GM12872 (cell line): ENCODE data around the gene TM9SF2.
A peak's percentile ranks its signal among the peaks of the same experiment; 100 is the strongest.

Experiments
- TF ChIP-seq, protein P1 (sequence below): IDR thresholded peaks from 3 replicates; pipeline ENCODE4 v1.5.1; 2011; ENCODE audit warnings: low read depth, mild to moderate bottlenecking, low read length, moderate library complexity; ENCODE audit not compliant: insufficient read depth

TM9SF2 gene

DNA sequence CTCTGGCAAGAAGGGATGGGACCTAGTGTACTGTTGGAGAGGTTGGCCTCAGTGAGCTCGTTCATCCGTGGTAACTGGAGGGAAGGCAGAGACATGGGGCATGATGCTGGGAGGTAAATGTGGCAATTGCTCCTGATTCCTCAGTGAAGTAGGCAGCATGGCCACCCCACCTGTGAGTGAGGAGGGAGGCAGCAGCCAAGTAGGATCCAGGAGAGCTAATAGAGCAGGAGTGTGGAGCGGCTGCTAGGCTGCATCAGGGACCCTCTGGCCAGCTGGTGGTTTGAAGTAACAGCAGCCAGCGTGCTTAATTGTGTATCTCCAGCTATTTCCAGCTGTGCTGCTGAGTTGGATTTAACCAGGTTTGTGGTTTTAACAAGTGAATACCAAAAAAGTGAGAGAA lies 24.7 kb downstream of the TM9SF2 start:
- TF ChIP-seq, protein P1, sequence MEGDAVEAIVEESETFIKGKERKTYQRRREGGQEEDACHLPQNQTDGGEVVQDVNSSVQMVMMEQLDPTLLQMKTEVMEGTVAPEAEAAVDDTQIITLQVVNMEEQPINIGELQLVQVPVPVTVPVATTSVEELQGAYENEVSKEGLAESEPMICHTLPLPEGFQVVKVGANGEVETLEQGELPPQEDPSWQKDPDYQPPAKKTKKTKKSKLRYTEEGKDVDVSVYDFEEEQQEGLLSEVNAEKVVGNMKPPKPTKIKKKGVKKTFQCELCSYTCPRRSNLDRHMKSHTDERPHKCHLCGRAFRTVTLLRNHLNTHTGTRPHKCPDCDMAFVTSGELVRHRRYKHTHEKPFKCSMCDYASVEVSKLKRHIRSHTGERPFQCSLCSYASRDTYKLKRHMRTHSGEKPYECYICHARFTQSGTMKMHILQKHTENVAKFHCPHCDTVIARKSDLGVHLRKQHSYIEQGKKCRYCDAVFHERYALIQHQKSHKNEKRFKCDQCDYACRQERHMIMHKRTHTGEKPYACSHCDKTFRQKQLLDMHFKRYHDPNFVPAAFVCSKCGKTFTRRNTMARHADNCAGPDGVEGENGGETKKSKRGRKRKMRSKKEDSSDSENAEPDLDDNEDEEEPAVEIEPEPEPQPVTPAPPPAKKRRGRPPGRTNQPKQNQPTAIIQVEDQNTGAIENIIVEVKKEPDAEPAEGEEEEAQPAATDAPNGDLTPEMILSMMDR = no peak

DNA sequence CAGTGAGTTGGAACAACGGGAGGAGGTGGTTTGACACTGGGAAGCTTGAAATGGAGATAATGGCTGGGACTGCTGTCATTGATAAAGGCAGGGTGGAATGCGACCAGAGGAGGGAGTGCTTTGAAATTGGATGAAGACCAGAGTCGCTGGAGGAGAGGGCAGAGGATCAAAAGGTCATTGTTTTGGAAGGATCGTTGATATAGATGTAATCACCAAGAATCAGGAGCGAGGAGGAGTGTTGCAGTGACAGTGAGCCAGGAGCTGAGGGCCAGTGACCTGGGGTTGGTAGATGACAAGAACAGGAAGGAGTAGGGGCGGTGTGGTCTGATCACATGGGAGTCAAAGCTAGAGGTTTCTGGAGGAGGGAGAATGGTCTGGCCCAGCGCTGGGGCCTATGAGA lies 25.3 kb downstream of the TM9SF2 start:
- TF ChIP-seq, protein P1 = no peak

DNA sequence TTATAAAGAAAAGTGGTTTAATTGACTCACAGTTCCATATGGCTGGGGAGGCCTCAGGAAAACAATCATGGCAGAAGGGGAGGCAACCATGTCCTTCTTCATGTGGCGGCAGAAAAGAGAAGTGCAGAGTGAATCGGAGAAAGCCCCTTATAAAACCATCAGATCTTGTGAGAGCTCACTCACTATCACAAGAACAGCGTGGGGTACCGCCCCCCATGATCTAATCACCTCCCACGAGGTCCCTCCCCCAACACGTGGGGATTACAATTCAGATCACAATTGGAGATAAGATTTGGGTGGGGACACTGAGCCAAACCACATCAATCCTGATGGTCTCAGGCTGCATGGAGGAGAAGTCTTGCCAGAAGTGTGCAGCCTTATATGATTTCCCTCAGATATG lies 26.0 kb downstream of the TM9SF2 start:
- TF ChIP-seq, protein P1 = no peak

DNA sequence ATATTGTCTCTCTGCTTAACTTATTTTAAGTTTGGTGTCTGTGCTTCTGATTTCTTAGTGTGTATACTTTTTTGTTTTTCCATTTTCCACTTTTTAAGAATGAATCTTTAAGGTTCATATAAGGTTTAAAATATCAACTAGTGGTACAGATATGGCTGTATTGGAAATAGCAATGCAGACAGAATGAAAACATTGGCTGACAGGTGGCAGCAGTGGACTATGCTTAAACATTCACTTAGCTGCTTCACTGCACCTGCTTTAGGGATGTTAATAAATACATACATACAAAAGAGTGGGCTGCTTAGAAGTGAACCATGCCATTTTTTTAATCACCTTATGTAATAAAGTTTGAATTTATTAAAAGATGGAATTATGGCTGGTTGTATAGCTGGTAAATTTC lies 27.3 kb downstream of the TM9SF2 start:
- TF ChIP-seq, protein P1 = peak; percentile 49; the same call in 2 of the 3 replicates

DNA sequence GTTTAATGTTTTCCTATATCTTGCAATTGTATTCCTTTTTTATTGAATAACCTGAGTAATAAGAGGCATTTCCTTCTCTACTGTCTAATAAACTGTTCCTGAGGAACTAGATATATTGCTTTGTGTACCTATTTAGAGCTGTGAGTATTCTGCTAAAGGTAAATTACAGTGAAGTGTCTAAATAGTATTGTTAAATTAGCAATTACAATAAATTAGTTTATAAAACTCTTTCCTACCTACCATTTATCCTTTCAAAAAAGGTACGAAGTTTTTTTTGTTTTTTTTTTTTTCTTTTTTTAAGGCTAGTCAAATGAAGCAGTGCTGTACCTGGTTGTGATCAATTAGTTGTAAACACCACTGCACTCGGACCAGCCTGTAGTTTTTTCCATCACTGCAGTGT lies 34.8 kb downstream of the TM9SF2 start:
- TF ChIP-seq, protein P1 = no peak

DNA sequence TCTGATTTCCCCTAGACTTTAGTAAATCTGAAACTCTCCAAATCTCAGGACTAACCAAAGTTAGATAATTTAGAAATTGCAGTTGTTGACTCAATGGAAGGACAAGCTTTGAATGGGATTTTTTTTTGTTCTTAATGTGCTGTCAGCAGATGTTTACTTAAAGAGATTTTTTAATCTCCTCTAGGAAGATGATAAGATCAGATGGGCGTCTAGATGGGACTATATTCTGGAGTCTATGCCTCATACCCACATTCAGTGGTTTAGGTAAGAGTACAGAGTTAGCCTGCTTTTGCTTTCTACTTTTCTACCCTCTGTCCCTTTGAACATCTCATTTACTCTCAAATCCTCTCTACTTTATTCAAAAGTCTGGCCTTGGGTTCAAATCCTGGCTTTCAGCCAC lies 39.3 kb downstream of the TM9SF2 start:
- TF ChIP-seq, protein P1 = no peak

DNA sequence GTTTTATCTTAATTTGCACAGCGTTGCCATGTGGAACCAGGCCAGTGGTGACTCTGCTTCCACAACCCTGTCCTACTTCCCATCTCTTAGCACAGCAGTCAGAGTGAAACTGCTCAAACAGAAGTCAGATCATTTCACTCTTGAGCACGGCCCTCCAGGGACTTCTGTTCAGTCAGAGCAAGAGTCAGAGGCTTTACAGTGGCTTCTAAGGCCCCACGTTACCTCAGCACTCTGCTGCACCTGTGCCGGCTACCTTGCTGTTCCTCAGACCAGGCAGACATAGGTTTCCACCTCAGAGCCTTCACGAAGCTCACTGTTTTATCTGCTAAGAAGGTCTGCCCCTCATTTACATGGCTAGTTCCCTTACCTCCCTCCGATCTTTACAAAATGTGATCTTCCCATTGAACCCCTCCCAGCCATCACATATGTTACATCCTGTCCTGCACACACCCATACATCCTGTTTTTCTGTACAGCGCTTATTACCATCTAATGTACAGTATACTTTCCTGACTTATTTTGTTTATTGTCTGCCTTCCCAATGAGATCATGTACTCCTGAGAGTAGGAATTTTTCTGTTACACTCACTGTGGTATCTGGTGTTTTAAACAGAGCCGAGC lies 41.6 kb downstream of the TM9SF2 start:
- TF ChIP-seq, protein P1 = no peak

DNA sequence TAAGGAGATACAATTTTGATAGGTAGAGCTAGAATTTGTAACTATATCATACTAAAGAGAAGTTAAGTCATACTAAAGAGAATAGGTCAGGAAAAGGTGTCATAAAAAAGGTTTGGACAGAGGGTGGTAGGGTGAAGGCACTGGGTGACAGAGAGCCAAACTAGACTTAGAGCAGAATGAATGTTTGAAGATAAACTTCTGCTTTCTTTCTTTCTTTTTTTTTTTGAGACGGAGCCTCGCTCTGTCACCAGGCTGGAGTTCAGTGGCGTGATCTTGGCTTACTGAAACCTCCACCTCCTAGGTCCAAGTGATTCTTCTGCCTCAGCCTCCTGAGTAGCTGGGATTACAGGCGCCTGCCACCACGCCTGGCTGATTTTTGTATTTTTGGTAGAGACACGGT lies 44.1 kb downstream of the TM9SF2 start:
- TF ChIP-seq, protein P1 = no peak
